Measurements from ENCODE around the gene BMERB1. TPM values are rescaled to one million over a fixed set of nuclear protein-coding genes. Genes with fewer than 3 reads are reported as not detected.
"Not testable (repeated sequence)": the region's sequence is repeated elsewhere in the genome, so short reads cannot be mapped to it uniquely, and the experiment has no call there.

The BMERB1 gene
- total RNA-seq, 2 experiments from 2014 or later, result 3.1 to 3.2 TPM

- CTCF ChIA-PET, result interaction anchor here (0.7 kb wide), 1 partner anchor 1082 kb away, joined by 3 read pairs; no protein-coding TSS in a partner anchor
Observed at GRCh38 chr16:15454933-15455332, 20.5 kb downstream of the BMERB1 start.

DNA sequence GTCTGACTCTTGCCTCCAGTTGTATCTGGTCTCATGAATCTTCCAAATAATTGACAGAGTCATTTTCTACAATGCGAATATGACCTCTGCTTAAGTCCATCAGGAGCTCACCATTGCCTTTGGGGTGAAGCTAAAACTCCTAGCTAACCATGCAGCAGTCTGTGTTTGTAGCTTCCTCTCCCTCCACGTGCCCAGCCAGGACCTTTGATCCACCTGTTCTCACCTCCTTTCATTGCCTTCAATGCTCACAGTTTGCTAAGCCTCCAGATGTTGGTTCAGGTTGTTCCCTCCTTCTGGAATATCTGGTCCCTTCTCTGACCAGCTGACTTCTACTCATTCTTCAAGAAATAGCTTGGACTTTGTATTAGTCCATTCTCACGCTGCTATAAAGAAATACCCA, 23.0 kb downstream of the BMERB1 start:
- DNase-seq, result no peak
- peaks cover 14% of the 10 kb centered on the region for H3K27me3 Mint-ChIP-seq
- no peaks in the 10 kb centered on the region for H3K9me3 Mint-ChIP-seq
- no peak overlapping the region for H3K4me3 Mint-ChIP-seq
- no peaks in the 10 kb centered on the region for H3K36me3 Mint-ChIP-seq (ENCODE audit: low read depth)
- CTCF ChIA-PET, result no interaction called here
- POLR2A ChIA-PET, result no interaction called here
- H3K4me1 Mint-ChIP-seq, result no peaks in the 10 kb centered on the region
- H3K27ac Mint-ChIP-seq, result no peak overlapping the region

More at GRCh38 chr16:15454933-15455332, 20.5 kb downstream of the BMERB1 start:
- POLR2A ChIA-PET; DNase-seq; H3K4me1 Mint-ChIP-seq; H3K27ac Mint-ChIP-seq; H3K4me3 Mint-ChIP-seq; H3K36me3 Mint-ChIP-seq (ENCODE audit: low read depth); H3K9me3 Mint-ChIP-seq: not testable (repeated sequence)
- peaks cover 14% of the 10 kb centered on the region for H3K27me3 Mint-ChIP-seq

GRCh38 chr16:15457958-15458357, 23.6 kb downstream of the BMERB1 start:
- Mint-ChIP-seq H3K4me3 (no peak overlapping the region), H3K36me3 (ENCODE audit: low read depth) (no peaks in the 10 kb centered on the region), H3K27ac (no peak overlapping the region), H3K4me1 (no peaks in the 10 kb centered on the region), H3K9me3 (no peaks in the 10 kb centered on the region), H3K27me3 (peaks cover 14% of the 10 kb centered on the region)
- ChIA-PET CTCF (interaction anchor here (0.7 kb wide), 1 partner anchor 247 kb away, joined by 3 read pairs; no protein-coding TSS in a partner anchor), POLR2A (no interaction called here)
- no peak for DNase-seq

GRCh38 chr16:15459791-15460190, 25.4 kb downstream of the BMERB1 start:
- Mint-ChIP-seq H3K4me1 (no peaks in the 10 kb centered on the region), H3K27me3 (peaks cover 14% of the 10 kb centered on the region), H3K36me3 (ENCODE audit: low read depth) (no peaks in the 10 kb centered on the region), H3K9me3 (no peaks in the 10 kb centered on the region), H3K27ac (no peak overlapping the region), H3K4me3 (no peak overlapping the region)
- no peak for DNase-seq
- ChIA-PET POLR2A (no interaction called here), CTCF (interaction anchor here (0.9 to 1.4 kb wide), 2 partner anchors 8 to 21 kb away, joined by 3 to 4 read pairs; no protein-coding TSS in a partner anchor)

GRCh38 chr16:15460601-15461000, 26.2 kb downstream of the BMERB1 start:
- Mint-ChIP-seq H3K4me3 (no peak overlapping the region), H3K36me3 (ENCODE audit: low read depth) (no peaks in the 10 kb centered on the region), H3K27ac (no peak overlapping the region), H3K4me1 (no peaks in the 10 kb centered on the region), H3K9me3 (no peaks in the 10 kb centered on the region), H3K27me3 (peaks cover 14% of the 10 kb centered on the region)
- ChIA-PET CTCF (interaction anchor here (0.9 to 1.4 kb wide), 2 partner anchors 9 to 20 kb away, joined by 3 to 4 read pairs; no protein-coding TSS in a partner anchor), POLR2A (no interaction called here)
- DNase-seq, result no peak

DNA sequence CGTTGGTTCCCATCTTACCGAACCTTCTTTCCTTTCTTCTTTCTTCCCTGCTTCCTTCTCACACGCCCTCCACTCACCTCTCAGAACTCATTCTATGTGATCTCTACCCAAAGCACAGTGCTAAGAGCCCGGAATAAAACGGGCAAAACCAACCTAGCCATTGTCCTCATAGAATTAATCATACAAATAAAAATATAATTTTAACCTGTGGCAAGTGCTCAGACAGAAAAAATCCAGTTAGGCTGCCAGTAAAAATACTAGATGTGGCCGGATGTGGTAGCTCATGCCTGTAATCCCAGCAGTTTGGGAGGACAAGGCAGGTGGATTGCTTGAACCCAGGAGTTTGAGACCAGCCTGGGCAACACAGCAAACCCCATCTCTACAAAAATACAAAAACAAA, 27.0 kb downstream of the BMERB1 start:
- ChIA-PET POLR2A (no interaction called here), CTCF (no interaction called here)
- Mint-ChIP-seq H3K27ac (no peak overlapping the region), H3K9me3 (no peaks in the 10 kb centered on the region), H3K4me3 (no peak overlapping the region), H3K4me1 (no peaks in the 10 kb centered on the region), H3K36me3 (ENCODE audit: low read depth) (no peaks in the 10 kb centered on the region), H3K27me3 (peaks cover 11% of the 10 kb centered on the region)
- no peak for DNase-seq

- peaks cover 4% of the 10 kb centered on the region for H3K9me3 Mint-ChIP-seq
- CTCF ChIA-PET, result interaction anchor here (0.6 kb wide), 1 partner anchor 370 kb away, joined by 3 read pairs; no protein-coding TSS in a partner anchor
- DNase-seq, result no peak
Observed at GRCh38 chr16:15464401-15465186, 30.2 kb downstream of the BMERB1 start.

DNA sequence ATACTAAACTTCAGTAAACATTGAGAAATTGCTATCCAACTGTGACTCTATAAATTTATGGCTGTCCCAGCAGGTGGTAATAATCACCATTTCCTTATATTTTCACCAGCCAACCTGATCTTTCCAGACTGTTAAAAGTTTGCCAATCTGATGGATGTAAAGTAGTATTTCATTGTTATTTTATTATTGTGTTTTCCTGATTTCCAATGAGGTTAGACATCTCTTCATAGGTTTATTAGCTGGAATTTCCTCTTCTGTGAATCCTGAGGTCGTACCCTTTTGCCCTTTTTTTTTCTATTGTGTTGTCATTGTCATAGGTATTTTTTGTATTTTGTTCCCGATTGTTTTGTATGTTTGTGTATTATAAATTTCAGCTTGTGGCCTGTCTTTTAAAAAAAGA, 31.7 kb downstream of the BMERB1 start:
- H3K27ac Mint-ChIP-seq, result no peak overlapping the region

More at GRCh38 chr16:15464401-15465186, 30.2 kb downstream of the BMERB1 start:
- Mint-ChIP-seq H3K27me3 (peaks cover 9% of the 10 kb centered on the region), H3K36me3 (ENCODE audit: low read depth) (no peaks in the 10 kb centered on the region), H3K4me1 (no peaks in the 10 kb centered on the region), H3K4me3 (no peak overlapping the region), H3K27ac (no peak overlapping the region)
- POLR2A ChIA-PET, result no interaction called here

DNA sequence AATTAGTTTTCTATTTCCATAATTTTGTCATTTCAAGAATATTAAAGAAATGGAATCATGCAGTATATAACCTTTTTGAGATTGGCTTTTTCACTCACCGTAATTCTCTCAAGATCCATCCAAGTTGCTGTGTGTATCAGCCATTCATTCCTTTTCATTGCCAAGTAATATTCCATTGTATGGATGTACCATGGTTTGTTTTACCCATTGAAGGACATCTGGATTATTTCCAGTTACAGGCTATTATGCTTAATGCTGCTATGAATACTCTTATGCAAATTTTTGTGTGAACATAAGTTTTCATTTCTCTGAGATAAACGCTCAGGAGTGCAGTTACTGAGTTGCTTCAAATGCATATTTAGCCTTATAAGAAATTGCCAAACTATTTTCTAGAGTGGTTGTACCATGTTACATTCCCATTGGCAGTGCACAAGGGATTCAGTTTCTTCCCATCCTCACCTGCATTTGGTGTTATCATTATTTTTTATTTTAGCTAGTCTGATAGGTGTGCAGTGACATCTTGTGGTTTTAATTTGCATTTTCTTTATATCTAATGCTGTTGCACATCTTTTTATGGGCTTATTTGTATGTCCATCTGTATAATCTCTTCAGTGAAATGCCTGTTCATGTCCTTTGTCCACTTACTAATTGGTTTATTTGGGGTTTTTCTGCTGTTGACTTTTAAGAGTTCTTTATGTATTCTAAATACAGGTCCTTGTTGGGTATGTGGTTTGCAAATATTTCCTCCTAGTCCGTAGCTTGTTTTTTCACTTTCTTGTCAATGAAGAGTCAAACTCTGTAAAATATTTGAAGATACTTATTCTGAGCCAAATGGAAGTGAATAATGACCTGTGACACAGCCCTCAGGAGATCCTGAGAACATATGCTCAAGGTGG, 32.7 kb downstream of the BMERB1 start:
- Mint-ChIP-seq H3K4me1 (no peaks in the 10 kb centered on the region), H3K9me3 (peaks cover 8% of the 10 kb centered on the region), H3K27ac (no peak overlapping the region), H3K4me3 (no peak overlapping the region), H3K27me3 (peaks cover 21% of the 10 kb centered on the region), H3K36me3 (ENCODE audit: low read depth) (no peaks in the 10 kb centered on the region)
- no peak for DNase-seq
- ChIA-PET CTCF (no interaction called here), POLR2A (no interaction called here)

More for the DNA sequence above, 31.7 kb downstream of the BMERB1 start:
- ChIA-PET POLR2A (no interaction called here), CTCF (no interaction called here)
- H3K9me3 Mint-ChIP-seq, result peaks cover 8% of the 10 kb centered on the region
- peaks cover 12% of the 10 kb centered on the region for H3K27me3 Mint-ChIP-seq
- no peaks in the 10 kb centered on the region for H3K4me1 Mint-ChIP-seq
- no peaks in the 10 kb centered on the region for H3K36me3 Mint-ChIP-seq (ENCODE audit: low read depth)
- DNase-seq, result no peak
- no peak overlapping the region for H3K4me3 Mint-ChIP-seq

DNA sequence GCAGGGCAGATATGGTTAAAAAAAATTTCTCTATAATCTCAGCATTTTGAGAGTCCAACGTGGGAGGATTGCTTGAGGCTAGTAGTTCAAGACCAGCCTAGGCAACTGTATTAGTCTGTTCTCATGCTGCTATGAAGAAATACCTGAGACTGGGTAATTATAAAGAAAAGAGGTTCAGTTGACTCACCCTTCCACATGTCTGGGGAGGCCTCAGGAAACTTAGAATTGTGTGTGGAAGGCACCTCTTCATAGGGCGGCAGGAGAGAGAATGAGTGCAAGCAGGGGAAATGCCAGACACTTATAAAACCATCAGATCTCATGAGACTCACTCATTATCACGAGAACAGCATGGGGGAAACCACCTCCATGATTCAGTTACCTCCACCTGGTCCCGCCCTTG, 42.6 kb downstream of the BMERB1 start:
- H3K36me3 Mint-ChIP-seq (ENCODE audit: low read depth); H3K4me3 Mint-ChIP-seq; POLR2A ChIA-PET; H3K27me3 Mint-ChIP-seq; DNase-seq; H3K4me1 Mint-ChIP-seq: not testable (repeated sequence)
- Mint-ChIP-seq H3K9me3 (peaks cover 10% of the 10 kb centered on the region), H3K27ac (peak overlapping the region; percentile 41)
- CTCF ChIA-PET, result interaction anchor here (0.6 kb wide), 1 partner anchor 167 kb away, joined by 3 read pairs; no protein-coding TSS in a partner anchor

DNA sequence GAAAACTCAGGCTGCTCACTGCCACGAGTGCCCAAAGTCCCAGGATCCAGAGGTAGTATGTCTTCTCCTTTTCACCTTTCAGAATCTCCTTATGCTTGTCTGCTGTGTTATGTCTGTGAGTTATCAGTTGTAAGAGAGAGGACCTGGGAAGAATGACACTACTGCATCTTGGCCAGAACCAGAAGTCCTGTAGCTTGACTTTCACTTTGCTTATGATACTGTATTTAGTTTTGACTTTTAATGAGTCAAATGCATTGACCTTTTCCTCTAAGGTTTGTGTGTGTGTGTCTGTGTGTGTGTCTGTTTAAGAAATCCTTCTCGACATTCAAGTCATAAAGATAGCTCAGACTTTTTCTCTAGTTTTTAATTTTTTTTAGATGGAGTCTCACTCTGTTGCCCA, 43.4 kb downstream of the BMERB1 start:
- no peak overlapping the region for H3K27ac Mint-ChIP-seq
- H3K4me3 Mint-ChIP-seq, result no peak overlapping the region
- H3K36me3 Mint-ChIP-seq (ENCODE audit: low read depth), result no peaks in the 10 kb centered on the region
- no peaks in the 10 kb centered on the region for H3K27me3 Mint-ChIP-seq
- peaks cover 7% of the 10 kb centered on the region for H3K4me1 Mint-ChIP-seq
- CTCF ChIA-PET, result no interaction called here
- no peak for DNase-seq
- H3K9me3 Mint-ChIP-seq, result peaks cover 10% of the 10 kb centered on the region
- POLR2A ChIA-PET, result no interaction called here

- ChIA-PET POLR2A (no interaction called here), CTCF (interaction anchor here (0.6 kb wide), 1 partner anchor 13 kb away, joined by 3 read pairs; no protein-coding TSS in a partner anchor)
- Mint-ChIP-seq H3K4me1 (peaks cover 9% of the 10 kb centered on the region), H3K36me3 (ENCODE audit: low read depth) (peaks cover 3% of the 10 kb centered on the region), H3K27ac (peak overlapping the region; percentile 44), H3K4me3 (no peak overlapping the region), H3K9me3 (no peaks in the 10 kb centered on the region), H3K27me3 (no peaks in the 10 kb centered on the region)
- DNase-seq, result no peak
Observed at GRCh38 chr16:15482068-15482747, 47.8 kb downstream of the BMERB1 start.

All from activated CD4-positive, alpha-beta T cell treated with anti-CD3 and anti-CD28 coated beads, Interleukin-2, amount 10 ng/mL, durations not matched to agents 7 days and 5 days (primary cell).